GM13977 (cell line): ENCODE results near the gene PDE7B.

Experiments
- DNase-seq: peaks from one replicate; pipeline ENCODE4 v3.0.0; 2012; ENCODE audit warnings: low spot score
- CTCF ChIP-seq: IDR thresholded peaks from 2 replicates; pipeline ENCODE4 v1.5.1; 2012; ENCODE audit warnings: mild to moderate bottlenecking, control low read depth; ENCODE audit not compliant: insufficient read depth; ENCODE audit errors: extremely low read depth, missing control alignments
- in situ Hi-C: fragments of 300-500 bp; cut with MboI; formaldehyde crosslinking; loops from one replicate; pipeline ENCODE4 v1.12.0; 2022; ENCODE audit warnings: low sequenced_read_pairs, low pct_unique_long_range_greater_than_20kb, mixed read lengths, inconsistent platforms; ENCODE audit not compliant: unreplicated experiment

The PDE7B gene

GRCh38 chr6:136066005-136066404 is 214.5 kb downstream of the PDE7B start:
- in situ Hi-C loops = no loop called here
- TF ChIP-seq CTCF = no peak
- DNase-seq = no peak

GRCh38 chr6:136067731-136068341 is 216.3 kb downstream of the PDE7B start:
- TF ChIP-seq CTCF = no peak
- no peak for DNase-seq
- in situ Hi-C loops = no loop called here

- in situ Hi-C loops = no loop called here
- TF ChIP-seq CTCF = no peak
- no peak for DNase-seq
Observed at GRCh38 chr6:136069119-136069518, 217.6 kb downstream of the PDE7B start.

- no peak for DNase-seq
- in situ Hi-C loops = no loop called here
- no peak for TF ChIP-seq CTCF
Observed at GRCh38 chr6:136070815-136071214, 219.3 kb downstream of the PDE7B start.

GRCh38 chr6:136072691-136073090 is 221.2 kb downstream of the PDE7B start:
- DNase-seq = no peak
- no peak for TF ChIP-seq CTCF
- in situ Hi-C loops = no loop called here

- TF ChIP-seq CTCF = no peak
- DNase-seq = no peak
- in situ Hi-C loops = no loop called here
Observed at GRCh38 chr6:136073216-136073615, 221.7 kb downstream of the PDE7B start.

- in situ Hi-C loops = no loop called here
- TF ChIP-seq CTCF = no peak
- no peak for DNase-seq
Observed at GRCh38 chr6:136076496-136076895, 225.0 kb downstream of the PDE7B start.
